ENCODE data around the gene PLIN4.

Gene PLIN4

GRCh38 chr19:4454747-4455718 is 63.3 kb downstream of the PLIN4 start:
- DNase-seq: no peak

GRCh38 chr19:4453232-4454179 is 64.8 kb downstream of the PLIN4 start:
- DNase-seq: no peak

- no peak for DNase-seq
Measured at GRCh38 chr19:4452230-4452990, 65.9 kb downstream of the PLIN4 start.

Measured in activated CD4-positive, alpha-beta T cell treated with anti-CD3 and anti-CD28 coated beads, Interleukin-2, amount 50 U/mL, for 16 hours (primary cell).